GM21576 (cell line): ENCODE measurements around the gene USPL1.

Source experiments
- ATAC-seq: cut with Tn5 transposase; IDR thresholded peaks from one replicate; pipeline ENCODE4 v1.9.1; 2021; ENCODE audit warnings: mild to moderate bottlenecking, moderate library complexity; ENCODE audit not compliant: unreplicated experiment

USPL1 gene

DNA sequence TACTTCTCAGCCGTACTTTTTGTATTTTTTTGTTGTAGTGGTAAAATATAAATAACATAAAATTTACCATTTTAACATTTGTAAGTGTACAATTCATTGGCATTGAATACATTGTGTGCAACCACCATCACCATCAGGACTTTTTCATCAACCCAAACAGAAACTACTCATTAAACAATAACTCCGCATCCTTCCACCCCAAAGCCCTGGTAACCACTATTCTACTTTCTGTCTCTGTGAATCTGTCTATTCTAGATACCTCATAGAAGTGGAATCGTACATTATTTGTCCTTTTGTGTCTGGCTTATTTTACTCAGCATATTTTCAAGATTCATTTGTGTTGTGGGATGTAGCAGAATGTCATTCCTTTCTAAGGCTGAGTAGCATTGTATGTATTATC is 38.5 kb downstream of the USPL1 start:
- no peak for ATAC-seq

DNA sequence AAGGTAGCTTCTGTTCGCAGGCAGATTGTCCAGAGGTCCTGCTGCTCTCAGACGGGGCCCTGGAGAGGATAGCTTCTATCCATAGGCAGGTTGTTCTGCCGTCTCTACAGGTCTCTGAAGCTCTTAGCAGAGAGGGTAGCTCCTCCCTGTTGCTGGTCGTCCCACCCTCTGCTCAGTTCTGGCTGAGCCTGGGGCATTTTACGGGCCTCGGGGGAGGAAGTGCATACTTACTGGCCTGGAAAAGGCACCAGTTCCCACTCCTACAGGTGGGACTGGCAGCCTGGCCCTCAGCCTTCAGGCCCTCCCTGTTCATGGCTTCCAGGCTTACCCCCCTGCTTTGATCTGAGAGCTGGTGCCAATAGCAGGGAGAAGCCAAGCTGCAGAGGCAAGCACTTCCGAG is 42.3 kb downstream of the USPL1 start:
- ATAC-seq = no peak

DNA sequence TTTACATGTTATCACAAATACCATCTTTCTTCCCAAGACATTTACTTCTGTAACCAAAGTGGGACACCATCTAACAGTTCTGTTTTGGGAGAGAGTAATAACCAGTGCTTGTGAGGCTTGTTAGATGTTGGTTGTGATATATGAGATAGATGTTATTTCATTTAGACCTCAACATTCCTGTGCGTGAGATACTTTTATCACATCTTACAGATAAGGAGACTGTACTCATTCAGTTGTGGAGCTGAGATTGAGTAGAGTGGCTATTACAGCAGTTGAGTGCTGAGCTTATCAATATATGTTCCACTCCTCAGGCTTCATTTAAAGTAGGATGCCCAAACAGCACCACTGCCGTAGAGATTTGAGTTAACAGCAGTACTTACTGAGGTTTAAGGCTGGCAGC is 43.1 kb downstream of the USPL1 start:
- ATAC-seq = no peak

DNA sequence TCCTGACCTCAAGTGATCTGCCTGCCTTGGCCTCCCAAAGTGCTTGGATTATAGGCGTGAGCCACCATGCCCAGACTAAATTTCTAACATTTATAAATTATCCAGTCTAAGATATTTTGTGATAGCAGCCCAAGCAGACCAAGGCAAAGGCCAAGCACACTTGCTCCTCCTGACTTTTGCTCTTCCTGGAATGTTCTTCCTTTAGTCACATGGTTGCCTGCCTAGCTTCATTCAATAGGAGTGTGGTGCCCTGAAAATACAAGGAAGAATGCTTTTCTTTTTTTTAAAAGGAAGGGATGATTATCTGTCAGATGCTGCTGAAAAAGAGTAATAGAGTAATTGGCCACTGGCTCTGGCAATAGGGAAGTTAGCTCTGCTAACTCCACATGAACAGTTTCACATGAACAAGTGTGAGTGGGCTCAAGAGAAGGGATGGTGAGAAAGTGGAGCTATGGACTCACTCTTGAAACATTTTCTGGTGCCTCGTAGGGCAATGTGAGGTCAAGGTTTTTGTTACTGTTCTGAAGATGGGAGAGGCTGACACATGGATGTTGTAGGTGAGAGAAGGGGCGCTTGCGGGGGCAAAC is 47.1 kb downstream of the USPL1 start:
- ATAC-seq = no peak

DNA sequence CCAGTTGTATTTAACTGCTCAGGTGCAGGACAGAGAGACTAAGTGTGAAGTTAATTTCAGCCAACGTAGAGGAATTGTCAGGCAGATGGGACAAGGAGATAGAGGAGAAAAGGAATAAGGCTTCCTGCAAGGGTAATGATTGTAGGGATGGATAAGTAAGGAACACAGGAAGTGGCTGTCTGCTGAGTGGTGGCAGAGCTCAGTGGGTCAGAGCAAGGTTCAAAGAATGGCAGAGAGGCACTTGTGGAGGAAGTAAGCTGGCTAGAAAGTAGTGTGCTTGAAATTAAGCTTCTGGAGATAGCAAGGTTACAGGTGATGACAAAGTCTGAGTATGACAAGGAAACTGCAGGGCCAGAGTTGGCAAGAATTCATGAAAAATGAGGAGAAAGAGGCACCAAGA is 47.9 kb downstream of the USPL1 start:
- ATAC-seq = no peak

DNA sequence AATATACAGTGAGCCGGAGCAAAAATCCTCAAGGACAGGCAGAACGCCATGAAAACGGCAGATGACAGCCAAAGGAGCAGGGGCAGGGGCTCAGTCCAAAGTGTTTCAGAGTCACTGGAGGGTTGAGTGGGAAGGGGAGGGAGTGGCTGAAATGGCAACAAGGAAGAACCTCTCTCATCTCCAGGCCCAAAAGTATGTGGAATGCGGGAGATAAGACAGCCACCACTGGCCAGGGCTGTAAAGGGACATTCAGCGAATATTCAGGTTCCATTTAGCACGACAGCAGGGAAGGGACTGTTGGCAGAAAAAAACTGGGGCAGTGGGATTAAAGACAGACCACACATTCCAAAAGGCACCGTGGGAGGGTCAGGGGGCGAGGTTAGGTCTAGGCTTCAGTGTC is 48.4 kb downstream of the USPL1 start:
- no peak for ATAC-seq

DNA sequence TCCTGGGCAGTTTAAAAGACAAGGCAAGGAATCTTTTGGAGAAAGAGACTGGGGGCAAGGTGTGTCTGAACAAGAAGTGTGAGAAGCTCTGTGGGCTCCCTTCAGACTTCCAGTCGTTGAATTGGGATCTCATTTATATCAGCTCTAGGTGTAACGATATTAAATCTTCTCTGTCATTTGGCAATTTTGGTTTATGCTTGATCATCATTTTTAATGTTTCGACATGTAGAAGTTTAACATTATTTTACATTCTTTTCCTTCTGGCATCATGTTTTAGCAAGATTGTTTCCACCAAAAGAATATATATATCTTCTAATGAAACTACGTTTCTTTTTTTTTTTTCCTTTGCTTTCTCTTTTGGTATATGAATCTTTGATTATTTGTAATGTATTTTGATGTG is 49.3 kb downstream of the USPL1 start:
- no peak for ATAC-seq

DNA sequence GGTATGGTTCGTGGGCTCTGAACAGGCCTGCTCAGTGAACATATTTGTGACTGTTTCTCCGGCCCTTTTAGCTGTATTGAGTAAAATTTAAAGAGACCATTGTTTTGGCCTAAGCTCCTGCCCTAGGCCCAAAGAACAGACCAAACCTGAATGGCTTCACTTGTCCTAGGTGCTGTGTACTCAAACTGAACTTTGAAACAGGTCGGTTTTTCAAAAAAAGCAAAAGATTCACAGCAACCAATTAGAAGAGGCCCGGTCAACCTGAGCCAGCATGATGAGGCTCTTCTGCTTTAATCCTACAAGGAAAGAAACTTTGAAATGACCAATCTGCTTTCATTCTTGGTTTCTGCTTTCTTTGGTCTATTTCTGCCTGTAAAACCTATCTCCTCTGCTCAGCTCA is 50.6 kb downstream of the USPL1 start:
- ATAC-seq = no peak

DNA sequence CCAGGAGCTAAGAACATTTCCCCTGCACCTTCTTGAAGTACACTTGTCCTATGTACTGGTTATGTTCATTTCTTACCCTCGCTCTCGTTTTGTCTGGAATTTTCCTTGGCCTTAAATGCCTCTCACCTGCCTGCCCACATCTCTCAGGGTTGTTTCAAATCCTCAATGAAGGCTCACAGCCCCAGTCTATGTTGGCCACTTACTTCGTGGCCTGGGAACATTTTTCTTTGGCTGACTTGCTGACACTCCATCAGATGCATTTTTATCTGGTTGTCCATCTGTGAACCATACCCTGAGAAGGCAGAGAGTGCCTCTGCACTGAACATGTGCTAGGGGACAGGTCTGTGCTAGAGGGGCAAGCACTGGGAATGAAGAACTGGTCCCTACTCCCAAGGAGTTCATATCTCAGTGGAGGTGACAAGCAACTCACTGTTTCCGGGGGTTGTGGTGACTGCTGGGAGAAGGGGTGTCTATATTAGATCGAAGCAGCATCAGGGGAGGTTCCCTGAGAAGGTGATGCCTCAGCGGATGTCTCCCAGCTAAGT is 53.6 kb downstream of the USPL1 start:
- ATAC-seq = no peak

DNA sequence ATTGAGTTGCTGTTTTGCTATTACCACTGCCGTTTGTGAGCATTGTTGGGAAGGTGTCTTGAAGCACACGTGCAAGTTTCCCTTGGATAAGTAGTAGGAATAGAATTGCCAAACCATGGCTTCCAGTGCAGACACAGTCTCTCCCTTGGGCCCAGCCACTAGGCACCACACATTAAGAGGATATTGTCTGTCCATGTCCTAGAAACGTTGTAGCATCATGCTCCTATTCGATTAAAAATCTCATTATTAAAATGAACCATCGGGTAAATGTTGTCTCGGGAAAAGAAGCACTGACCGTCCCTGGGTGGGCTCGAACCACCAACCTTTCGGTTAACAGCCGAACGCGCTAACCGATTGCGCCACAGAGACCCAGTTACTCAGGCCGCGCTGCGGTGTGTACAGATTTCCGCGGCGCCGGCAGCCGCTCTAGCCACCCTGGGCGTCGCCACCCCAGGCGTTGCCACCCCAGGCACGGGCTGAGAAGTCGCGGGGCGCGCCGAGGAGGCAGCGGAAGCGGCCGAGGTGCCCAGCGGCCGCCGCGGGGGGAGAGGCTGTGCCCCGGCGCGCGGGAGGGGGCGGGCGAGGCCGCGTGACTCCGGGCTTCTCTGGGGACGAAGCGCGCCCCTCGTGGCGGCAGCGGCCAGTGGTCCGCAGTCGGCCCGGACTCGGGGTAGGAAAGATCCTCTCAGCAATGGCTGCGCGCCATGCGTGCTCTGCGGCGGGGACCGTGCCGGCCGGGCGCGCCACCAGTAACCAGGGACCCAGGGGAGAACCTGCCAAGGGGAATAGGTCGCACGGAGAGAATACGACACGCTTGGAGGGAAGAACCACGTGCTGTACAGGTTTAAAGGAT is 56.2 kb downstream of the USPL1 start:
- ATAC-seq = peak; percentile 89

DNA sequence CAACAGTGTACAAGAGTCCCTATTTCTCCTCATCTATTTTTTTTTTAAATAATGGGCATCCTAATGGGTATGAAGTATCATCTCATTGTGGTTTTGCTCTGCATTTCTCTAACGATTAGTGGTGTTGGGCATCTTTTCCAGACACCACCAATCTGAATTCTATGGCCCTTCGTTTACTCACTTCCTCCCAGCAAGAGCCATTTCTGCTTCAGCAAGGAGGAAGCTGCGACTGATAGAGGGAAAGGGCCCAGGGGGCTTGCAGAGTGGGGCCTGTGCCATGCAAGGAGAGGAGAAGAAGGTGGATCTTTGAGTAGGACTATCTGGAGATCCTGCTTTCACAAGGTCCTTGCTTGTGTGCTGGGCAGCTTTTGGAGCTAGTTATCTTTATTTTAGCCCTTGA is 58.0 kb downstream of the USPL1 start:
- no peak for ATAC-seq

DNA sequence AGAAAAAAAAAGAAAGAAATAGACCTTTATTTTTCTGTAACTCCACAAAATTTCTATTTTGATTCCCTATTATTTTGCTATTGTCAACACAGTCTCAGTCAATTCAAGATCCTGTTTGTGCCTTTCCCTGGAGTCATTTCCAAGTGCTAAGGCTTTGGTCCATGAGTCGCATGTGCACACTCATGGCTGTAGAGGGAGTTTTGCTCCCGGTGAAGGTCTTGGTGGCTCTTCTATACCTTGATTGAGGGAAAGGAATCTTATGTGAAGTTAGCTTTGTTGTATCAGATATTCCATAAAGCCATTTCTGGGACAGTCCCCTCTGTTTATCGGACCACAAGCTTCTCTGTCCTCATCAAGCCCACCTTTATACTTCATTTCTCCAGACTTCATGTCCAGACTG is 59.0 kb downstream of the USPL1 start:
- no peak for ATAC-seq

DNA sequence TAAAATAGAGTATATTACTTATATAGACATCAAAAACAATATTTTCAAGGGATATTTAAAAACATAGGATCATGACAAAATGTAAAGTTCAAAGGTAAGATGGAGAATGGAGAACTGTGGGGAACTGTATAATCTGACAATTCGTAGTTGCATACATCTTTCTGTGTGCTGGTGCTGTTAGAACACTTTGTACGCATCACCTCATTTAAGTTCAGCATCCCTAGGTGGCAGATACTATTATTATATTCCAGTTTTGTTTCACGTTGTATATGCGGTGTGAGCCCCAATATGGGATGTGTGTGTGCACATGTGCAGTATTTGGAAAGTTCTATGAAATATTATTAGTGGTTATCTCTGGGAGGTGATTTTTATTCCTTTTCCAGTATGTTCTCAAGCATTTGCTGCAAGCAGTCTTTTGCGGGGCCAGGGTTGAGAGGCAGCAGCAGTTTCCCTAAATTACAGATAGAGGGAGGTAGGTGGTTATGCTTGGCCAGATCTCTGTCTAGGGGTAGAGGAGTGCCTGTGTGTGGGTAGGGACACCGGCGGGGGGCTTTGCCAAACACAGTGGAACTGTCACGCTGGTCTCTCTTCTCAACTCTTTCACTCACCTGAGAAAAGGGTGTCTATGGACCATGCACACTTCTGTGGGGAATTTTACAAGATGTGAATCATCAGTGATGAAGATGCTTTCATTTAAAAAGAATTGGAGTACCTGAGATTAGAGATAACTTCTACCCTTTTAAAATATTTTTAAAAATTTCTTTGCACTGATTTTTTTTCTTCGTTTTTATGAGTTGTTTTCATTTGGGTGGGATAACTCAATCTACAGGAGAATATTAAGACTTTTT is 62.0 kb downstream of the USPL1 start:
- ATAC-seq = peak; percentile 75

DNA sequence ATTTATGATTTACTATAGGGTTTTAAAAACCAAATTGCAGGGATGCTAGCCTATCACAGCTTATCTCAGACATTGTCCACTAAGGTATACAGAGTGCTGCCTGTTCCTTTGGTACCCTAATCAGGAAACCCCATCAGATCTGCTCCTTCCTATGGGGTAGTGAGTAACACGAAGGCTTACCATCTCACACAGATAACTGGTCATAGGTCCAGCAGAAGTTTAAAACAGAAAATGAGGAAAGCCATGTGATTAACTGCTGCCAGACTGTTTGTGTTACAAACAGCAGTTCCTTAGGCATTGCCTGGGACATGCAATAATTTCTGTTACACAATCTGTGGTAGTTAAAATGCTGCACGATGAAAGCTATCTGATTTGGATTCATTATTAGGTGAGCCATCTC is 64.1 kb downstream of the USPL1 start:
- ATAC-seq = no peak

DNA sequence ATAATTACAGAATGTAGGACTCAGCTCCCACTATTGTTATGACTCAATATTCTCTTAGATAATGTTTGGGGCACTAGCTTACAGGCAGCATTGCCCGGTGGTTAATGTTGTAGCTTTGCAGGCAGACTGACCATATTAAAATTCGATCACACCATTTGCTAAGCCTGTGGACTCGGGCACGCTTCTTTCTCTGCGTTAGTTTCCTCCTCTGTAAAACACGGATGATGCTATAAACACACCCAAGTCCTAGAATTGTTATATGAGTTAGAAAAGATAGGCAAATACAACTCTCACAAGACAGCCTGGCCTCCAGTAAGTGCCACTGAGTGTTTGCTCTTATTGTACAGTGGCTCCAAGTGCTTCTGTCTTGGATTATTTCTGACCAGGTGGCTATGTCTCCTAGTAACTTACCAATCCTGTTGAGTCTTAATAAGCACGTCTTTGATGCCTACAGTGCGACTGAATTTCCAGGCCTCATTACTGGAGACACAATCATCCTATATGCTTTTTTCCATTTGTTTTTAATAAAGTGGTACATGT is 67.7 kb downstream of the USPL1 start:
- no peak for ATAC-seq

DNA sequence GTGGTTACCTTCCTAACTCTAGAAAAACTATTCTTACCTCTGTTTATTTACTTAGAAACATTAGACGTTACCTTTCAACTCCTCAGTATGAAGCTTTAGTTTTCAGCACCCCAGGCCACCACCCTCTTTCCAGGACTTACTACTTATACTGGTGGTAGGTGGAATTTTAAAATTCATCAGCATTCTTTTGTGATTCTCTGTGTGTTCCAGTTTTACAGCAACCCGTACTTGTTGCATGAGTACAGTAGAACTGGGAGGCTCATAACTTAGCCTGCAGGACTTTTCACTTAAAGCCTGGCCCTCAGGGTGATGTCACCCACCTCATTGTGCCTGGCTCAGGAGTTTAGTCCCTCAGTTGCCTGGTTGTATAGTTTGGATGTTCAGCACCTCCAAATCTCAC is 68.3 kb downstream of the USPL1 start:
- ATAC-seq = no peak

DNA sequence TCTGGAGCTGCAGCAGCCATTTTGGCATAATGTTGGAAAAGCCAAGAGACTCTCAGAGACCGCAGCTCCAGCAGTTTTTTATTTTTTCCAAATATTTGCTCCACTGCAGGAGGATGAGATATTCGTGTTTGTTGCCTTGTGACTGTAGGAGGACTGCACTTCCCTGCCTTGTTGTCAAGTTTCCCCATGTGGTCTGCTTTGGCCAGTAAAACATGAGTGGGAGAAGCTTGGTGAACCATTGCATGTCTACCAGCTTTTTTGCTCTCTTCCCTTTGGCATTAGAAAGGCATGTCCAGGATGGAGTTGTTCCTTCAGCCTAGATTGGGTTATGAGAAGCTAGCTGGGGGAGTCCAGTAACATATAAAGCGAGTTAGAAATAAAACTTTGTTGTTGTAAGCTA is 69.9 kb downstream of the USPL1 start:
- ATAC-seq = no peak

DNA sequence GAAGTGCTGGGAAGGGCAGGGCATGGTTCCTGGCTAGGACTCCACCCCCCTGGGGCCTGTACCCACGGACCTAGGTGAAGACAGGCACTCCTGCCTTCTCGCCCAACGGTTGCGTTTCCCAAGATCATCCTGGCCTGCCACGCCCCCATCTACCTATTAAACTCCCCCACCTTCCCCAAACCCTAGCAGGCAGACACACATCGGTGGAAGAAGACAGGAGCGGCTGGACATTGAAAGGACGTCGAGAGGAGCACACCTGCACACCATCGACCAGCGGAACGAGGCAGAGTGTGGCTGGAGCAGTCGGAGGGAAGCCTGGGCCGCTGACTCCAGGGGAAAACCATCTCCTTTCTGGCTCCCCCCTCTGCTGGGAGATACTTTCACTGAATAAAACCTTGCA is 72.0 kb downstream of the USPL1 start:
- ATAC-seq = no peak

DNA sequence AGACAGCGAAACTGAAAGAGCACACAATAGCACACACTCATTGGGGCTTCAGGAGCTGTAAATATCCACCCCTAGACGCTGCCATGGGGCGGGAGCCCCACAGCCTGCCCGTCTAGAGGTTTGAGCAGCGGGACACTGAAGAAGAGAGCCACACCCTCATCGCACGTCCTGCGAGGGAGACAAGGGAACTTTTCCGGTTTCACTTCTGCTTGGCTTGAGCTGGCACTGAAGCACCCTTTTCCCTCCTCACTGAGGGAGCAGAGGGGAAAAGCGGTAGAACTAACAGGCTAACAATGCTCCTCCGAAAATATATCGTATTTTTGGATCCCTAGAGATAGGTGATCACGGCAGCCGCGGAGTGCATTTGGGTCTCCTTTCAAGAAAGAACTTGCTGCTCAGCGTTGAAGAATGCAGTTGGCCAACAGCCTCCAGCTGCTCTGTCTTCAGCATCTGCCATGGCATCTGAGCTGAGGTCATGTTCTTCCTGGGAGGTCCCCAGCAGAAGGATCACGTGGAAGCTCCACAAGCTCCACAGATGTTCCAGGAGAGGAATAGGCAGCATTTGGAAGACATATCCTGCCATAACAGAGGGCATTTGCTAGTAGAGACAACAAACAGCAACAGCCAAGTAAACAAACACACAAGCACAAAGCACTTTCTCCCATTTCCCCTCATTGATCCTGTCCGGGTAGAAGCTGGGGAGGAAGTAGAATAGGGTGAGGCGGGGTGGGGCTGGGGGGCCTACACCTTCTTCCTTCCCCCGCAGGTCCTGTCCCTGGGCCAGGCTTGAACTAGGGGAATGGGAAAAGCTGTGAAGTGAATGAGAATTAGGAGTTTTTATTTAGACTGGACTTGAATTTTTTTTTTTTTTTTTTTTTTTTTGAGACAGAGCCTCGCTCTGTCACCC is 72.8 kb downstream of the USPL1 start:
- ATAC-seq = no peak

DNA sequence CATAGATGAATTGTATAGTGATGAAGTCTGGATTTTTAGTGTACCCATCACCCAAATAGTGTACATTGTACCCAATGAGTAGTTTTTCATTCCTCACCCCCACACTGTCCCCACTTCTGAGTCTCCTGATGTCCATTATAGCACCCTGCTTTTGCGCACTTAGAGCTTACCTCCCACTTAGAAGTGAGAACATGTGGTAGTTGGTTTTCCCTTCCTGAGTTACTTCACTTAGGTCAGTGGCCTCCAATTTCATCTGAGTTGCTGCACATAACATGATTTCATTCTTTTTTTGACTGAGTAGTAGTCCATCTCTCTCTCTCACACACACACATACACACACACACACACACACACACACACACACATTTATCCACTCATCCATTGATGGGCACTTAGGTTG is 74.4 kb downstream of the USPL1 start:
- ATAC-seq = no peak
